Suprapubic skin (tissue), 4 donors: Measurements from ENCODE around the gene TMEM205.

Experiments
- CTCF ChIP-seq, 2 donors: fragments of 200-600 bp in 1 of 2; fragments of 450-650 bp in 1 of 2; sonication (generic) in 1 of 2; IDR thresholded peaks; one replicate each; pipeline ENCODE4 v1.5.1; 2016 to 2019; ENCODE audit warnings: antibody characterized with exemption in 2 of 2, mild to moderate bottlenecking in 1 of 2, moderate library complexity in 1 of 2
- EP300 ChIP-seq: sonication (generic); formaldehyde crosslinking; IDR thresholded peaks from one replicate; pipeline ENCODE4 v1.6.1; 2017; ENCODE audit warnings: antibody characterized with exemption
- POLR2A ChIP-seq, 2 donors: fragments of 450-650 bp; IDR thresholded peaks; one replicate each; pipeline ENCODE4 v1.6.1; 2017; ENCODE audit warnings: antibody characterized with exemption in 2 of 2, mild to moderate bottlenecking in 2 of 2, moderate library complexity in 2 of 2
- POLR2AphosphoS5 ChIP-seq, 3 donors: sonication (generic); formaldehyde crosslinking; IDR thresholded peaks; one replicate each; pipeline ENCODE4 v1.6.1; 2017; ENCODE audit warnings: antibody characterized with exemption in 3 of 3

- no peak for TF ChIP-seq POLR2A (IDR thresholded peaks at IDR 0.05)
- TF ChIP-seq POLR2AphosphoS5 (IDR thresholded peaks at IDR 0.05), result no peak
- TF ChIP-seq CTCF (IDR thresholded peaks at IDR 0.05), result no peak
- TF ChIP-seq EP300, result no peak
These were observed 15.9 kb downstream of the TMEM205 start for GRCh38 chr19:11330127-11330526.
